GM18502 (cell line): ENCODE data around the gene PFKL.
"Not testable (repeated sequence)": the region's sequence is repeated elsewhere in the genome, so short reads cannot be mapped to it uniquely, and the experiment has no call there.

ENCODE experiments used
- ATAC-seq: cut with Tn5 transposase; IDR thresholded peaks from one replicate; pipeline ENCODE4 v1.9.1; 2021; ENCODE audit warnings: mild to moderate bottlenecking; ENCODE audit not compliant: unreplicated experiment, poor library complexity

The PFKL gene

DNA sequence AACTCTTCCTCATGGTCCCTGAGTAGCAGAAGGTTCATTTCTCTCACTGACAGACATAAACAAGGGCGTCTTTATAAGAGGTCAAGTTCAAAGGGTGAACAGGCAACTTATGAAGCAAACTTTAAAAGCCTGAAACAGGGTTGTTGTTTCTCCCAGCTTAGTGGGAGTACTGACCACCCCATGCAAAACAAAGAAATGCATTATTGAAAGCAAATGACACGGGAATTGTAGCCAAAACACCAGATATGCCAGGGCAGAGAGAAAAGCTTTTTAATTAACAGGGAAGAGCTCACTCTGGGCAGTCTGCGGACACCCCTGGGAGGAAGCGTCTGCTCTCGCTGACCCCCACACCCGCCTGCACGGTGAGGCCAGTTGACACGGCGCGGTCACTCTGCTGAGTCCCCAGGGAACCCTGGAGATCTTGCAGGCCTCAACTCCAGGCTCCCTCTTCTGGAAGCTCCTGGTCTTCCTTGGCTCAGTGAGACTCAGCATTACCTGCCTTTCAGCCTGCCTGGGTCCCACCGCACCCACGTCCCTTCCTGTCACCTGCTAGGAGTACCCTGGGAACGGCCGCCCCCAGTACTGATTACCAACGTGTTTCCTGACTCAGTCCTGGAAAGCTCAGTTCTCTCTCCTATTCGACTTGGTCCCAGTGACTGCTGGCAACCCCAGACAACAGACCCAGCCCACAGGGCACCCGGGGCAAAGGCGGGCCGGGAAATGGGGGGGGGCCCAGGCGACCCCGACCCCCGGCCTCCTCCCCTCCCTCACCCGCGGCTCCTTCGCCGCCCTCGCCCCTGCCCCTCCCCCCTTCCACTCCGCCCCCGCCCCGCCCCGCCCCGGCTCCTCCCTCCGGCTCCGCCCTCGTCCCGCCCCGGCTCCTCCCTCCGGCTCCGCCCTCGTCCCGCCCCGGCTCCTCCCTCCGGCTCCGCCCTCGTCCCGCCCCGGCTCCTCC lies 38.4 kb downstream of the PFKL start:
- no peak for ATAC-seq

DNA sequence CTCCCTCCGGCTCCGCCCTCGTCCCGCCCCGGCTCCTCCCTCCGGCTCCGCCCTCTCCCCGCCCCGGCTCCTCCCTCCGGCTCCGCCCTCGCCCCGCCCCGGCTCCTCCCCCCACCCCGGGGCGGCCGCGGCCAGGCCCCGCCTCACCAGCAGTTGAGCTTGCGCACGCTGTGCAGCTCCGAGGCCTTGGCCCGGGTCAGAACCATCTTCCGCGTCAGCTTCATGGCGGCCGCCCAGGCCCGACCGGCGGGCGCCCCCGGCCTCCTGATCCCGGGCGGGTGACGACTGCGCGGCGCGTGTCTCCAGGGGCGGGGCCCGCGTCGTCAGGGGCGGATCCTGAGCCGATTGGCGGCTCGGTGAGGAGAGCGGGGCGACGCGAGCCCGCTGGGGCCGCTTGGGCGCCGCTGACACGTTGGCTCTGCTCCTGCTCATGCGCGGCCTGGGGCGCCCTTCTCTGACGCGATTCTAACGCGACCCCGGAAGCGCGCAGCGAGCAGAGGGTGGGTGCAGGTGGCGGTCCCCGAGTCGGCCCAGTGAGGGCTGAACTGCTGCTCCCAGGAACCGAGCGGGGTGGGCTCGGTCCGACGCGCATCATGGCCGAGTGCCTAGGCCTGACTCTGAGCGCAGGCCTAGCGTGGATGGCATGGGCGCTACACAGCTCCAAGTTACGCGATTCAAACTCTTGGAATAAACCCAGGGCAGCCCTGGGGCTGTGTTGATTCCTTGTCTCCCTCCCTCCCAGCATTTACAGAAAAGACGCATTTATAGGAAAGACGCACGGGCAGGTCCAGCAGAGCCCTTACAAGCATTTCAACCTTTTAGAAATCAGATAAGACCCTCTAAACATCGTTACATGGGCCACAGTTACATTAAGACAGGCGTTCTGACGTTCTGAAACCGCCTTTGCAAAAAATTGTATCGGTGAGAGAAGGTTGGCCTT lies 39.4 kb downstream of the PFKL start, which contains the start of gene CFAP410:
TSS of gene CFAP410 (minus strand) at position 420 of the 940 bp plus-strand sequence. CDS start at position 224, 196 bp downstream.
- ATAC-seq, result peak; percentile 92

DNA sequence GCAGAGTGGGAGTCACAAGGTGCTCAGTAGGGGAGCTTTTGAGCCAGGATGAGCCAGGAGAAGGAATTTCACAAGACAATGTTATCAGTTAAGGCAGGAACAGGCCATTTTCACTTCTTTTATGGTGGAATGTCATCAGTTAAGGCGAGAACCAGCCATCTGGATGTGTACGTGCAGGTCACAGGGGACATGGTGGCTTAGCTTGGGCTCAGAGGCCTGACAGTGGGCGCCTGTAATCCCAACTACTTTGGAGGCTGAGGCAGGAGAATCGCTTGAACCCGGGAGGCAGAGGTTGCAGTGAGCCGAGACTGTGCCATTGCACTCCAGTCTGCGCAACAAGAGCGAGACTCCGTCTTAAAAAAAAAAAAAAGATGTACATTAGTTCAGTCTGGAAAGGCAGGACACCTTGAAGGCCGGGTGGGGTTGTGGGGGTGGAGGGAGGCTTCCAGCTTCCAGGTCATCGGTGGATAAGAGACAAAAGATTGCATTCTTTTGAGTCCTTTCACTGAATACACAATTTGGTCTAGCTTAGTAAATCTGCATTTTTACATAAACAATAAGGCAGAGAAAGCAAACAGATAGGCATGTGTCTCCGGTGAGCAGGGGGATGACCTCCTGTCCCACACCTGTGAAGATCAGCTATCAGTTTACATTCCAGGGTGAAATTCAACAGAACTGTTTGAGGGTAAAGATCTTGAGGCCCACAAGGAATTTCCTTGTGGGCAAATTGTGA lies 42.0 kb downstream of the PFKL start:
- not testable (repeated sequence) for ATAC-seq

DNA sequence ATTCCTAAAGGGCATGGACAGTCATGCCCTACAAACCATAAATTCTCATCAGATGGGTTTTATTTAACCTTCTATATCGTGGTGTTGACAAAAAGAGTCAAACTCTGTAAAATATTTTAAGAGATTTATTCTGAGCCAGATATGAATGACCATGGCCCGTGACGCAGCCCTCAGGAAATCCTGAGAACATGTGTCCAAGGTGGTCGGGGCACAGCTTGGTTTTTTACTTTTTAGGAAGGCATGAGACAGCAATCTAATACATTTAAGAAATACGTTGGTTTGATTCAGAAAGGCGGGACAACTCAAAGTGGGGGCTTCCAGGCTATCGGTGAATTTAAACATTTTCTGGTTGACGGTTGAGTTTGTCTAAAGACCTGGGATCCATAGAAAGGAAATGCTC lies 43.1 kb downstream of the PFKL start:
- not testable (repeated sequence) for ATAC-seq

DNA sequence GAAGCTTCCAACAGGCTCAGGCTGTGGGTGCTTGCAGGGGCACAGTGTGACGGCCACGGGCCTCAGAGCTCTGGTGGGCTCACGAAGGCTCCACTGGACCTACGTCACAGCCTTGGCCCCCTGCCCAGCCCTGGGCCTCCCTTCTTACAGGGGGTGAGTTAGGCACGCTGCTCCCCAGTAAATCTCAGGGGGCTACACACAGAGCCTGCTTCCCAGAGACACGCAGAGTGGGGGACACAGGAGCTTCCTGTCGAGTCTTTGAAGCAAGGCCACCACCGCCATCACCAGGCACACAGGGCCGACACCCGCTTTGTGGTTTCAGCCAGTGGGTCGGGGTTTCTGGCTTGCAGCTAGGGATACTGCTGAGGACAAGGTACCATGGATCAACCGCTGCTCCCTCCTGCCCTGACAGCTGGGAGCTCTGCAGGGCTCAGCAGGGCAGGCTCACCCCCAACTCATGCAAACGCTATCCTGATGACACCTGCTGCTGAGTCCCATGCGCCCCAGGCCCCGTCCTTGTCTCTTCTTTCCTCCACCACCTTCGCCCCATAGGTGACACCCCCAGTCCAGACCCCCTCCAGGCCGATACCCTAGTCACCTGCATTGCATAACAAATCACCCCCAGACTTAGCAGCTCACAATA lies 44.8 kb downstream of the PFKL start:
- no peak for ATAC-seq

DNA sequence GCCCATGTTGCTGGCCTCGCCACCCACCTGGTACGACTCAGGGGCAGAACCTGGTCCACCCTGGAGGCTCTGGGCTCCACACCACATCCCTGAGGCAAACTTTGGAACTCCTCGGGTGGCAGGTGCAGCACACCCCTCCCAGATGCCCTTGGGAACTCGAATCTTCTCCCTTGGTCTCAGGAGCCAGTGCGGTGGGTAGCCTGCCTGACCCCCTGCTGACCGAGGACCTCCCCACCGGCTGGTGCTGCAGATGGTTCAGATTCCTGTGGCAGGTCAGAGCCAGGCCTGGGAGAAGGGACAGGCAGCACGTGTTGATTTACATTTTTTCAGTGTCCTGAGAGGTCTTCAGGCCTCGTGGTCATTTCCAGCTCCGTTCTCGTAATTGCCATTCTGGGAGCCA lies 45.6 kb downstream of the PFKL start:
- ATAC-seq, result no peak

DNA sequence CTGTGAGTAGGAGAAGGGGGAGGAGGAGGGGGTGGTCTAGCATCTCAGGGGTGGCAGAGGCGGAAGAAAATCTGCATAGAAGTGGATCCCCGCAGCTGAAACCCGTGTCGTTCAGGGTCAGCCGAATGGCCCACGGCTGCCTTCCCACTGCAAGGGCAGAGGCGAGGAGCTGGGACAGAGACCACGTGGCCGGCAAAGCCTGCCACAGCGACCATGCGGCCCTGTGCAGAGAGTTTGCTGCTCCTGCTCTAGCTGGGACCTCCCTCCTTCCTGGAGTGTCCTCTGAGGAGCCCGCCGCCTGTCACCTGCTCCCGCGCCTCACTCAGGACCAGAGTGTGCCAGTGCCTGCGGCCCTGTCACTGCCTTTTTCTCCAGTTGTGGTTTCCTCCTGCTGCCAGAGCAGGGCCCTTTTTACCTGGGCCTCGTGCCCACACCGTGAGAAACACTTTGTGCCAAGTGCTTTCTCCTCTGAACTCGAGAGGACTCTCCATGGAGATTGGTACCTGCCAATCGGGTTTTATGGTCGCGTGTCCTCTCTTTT lies 48.1 kb downstream of the PFKL start:
- ATAC-seq, result no peak

DNA sequence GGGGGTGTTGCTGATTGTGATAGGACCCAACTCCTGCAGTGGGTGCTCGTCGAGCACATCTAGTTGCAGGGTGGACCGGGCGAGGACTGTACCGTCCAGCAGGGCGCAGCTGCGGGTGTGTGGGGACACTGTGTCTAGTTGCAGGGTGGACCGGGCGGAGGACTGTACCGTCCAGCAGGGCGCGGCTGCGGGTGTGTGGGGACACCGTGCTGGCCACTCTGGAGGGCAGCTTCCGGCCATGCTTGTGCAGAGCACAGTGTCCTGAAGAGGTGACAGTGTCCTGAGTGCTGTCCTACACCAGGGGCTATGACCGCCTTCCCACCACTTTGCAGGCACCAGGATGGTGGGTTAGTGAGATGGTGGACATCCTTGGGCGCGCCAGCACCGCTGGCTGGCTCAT lies 49.0 kb downstream of the PFKL start:
- ATAC-seq, result no peak

DNA sequence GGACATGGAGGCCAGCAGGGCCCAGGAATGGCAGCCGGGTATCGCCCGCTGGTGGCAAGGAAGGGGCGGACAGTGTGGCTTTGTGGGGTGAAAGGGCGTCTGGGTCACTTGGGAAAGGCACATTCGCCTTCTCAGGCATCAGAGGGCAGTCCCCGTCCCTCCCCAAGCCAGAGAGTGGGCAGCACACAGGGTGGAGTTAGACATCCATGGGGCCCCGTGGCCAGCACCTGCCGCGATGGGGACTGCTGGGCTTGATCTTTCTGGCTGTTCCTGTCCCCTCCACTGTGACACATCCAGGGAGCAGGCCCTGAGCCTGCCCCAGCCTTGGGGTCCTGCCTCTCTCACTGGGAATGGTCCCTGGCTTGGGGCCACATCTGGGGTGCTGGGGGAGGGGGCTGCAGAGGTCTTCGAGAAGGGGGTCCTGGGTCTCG lies 49.6 kb downstream of the PFKL start:
- no peak for ATAC-seq

DNA sequence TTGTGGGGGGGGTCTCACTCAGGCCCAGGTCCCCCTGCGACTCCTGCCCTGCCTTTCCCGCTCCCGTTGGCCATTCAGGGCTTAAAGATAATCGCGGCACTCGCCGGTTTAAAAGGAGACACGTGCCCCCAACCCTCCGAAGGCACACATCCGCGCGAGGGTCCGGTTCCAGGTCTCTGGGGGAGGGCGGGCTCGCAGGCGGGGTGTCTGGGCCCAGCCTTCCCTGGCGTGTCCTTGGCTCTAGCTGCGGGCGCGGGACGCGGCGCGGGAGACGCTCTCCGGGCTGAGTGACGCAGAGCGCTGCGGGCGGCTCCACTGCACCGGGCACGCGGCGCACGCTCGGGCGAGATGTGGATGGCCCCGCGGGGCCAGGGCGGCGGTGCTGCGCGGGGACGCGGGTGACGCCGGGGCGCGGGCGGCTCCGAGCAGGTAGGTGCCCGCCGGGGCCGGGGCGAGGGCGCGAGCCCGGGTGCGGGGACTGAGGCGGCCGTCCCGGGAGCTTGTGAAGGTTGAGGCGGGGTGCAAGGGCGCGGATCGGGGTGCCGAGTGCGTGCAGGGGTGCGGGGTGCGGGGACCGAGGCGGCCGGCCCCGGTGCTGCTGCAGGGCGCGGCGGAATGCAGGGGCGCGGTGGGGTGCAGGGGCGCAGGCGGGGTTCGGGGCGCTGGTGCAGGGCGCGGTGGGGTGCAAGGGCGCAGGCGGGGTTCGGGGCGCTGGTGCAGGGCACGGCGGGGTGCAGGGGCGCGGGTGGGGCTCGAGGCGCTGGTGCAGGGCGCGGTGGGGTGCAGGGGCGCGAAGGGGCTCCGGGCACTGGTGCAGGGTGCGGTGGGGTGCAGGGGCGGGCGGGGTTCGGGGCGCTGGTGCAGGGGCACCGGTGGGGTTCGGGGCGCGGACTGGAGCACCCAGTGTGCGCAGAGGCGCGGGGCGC lies 50.3 kb downstream of the PFKL start:
- no peak for ATAC-seq

DNA sequence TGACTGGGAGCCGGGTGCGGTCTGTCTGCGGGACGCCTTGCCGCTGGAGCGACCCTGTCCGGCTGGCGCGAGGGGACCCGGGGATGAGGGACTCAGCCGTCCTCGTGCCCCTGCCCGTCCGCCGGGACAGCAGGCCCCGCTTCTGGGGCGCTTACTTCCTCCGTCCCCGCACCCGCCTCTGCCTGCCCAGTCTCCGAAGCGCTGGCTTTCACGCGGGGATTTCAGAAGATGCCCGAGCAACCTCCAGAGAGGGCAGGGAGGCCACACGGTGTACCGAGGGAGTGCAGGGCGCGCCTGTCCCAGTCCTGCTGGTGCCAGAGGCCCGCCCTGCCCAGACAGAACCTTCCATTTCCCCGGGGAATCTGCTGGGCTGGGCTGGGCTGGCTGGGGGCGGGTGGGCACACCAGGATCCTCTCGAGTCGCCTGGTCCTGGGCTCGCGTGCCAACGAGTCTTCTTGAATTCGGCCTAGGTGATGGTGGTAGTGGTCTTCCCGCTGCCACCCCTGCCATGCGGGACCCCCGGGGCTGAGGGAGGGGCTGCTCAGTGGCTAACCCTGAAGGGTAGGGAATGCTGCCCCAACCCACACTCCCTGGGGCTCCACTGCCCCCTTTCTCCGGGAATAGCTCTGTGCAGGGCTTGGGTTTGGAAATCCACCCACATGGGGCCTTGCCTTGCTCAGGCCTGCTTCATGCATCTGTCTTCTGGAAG lies 51.1 kb downstream of the PFKL start:
- no peak for ATAC-seq

DNA sequence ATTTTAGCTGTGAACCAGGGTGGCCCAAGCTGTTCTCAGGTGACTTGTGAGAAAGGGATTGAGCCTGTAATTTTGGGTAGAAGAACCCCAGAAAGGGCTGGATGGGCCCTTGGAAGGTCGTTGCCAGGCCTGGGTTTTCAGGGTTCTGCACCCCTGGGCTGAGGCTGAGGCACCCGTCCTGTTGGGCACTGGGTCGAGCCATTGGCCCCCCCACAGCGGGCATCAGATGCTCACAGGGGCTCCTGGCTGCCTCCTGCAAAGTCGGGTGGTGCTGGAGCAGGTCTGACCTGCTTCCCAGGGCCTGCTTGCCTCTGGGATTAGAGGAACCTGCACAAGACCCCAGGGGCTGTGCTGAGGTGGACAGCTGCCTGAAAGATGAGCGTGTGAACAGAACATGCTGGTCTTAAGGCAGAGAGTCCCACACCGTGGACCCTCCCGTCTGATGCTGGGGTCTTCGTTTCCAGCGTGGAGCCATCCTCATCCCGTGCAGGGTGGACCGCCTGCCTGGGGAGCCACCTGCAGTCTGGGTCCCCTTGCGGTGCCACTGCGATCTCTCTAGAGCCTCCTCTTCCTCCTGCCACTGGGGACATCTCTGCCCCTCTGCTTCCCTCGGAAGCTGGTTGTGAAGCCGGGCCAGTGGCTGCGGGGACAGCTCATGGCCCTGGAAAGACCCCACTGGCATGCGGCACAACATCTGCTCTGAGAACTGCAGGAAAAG lies 51.8 kb downstream of the PFKL start:
- no peak for ATAC-seq

DNA sequence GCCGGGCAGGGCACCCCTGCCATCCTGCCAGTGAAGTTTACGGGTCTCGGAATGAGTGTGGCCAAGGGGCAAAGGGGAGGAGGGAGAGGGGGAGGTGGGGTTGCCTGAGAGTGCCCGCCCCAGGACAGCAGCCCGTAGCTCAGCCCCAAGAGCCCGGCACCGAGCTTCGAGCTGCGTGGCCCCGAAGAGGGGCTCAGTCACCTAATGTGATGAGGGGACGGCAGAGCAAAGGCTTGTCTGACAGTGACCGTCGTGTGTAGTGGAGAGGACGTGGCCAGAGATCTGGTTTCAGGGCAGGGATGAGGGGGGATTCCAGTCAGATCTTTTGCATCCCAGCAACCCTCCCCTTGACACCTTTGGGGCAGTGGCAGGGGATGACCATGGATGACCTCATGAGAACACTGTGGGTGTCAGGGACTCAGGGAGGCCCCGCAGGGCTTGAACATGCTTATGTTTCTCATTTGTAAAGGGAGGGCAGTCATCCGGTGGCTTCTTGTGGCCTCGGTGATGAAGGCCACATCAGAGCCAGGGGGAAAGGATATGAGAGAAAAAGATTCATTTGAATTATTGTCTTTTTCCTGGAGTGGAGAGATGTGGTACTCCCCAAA lies 52.5 kb downstream of the PFKL start:
- no peak for ATAC-seq

DNA sequence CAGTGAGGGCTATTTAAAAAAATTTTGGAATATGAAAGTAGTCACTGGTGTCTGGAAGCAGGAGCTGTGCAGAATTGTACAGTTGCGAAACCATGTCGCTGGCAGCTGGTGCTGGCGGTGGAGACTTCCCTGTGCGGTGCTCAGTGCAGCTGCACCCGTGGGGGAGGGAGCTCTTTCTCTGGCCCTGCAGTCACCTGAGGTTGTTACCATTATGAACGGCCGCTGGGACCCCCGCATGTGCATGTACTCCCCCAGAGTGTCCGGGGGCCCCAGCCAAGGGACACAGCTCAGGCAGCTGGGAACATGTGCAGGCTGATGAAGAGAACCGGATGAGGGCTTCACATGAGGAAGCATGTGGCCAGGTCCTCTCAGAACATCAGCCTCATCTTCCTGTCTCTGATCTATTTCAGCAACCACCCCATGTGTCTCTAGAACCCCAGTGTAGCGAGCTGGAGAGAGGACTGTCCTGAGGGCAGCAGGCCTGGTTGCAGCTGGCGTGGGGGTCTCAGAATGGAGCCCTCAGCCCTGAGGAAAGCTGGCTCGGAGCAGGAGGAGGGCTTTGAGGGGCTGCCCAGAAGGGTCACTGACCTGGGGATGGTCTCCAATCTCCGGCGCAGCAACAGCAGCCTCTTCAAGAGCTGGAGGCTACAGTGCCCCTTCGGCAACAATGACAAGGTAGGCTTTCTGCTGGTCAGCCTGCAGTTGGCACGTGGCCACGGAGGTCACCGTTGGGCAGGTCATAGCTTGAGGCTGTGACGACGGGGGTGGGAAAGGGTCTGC lies 53.5 kb downstream of the PFKL start, which contains the start of gene TRPM2:
TSS of gene TRPM2 (plus strand) at position 431 of the 780 bp plus-strand sequence. CDS start at position 511, 80 bp downstream.
- ATAC-seq, result peak; percentile 50

DNA sequence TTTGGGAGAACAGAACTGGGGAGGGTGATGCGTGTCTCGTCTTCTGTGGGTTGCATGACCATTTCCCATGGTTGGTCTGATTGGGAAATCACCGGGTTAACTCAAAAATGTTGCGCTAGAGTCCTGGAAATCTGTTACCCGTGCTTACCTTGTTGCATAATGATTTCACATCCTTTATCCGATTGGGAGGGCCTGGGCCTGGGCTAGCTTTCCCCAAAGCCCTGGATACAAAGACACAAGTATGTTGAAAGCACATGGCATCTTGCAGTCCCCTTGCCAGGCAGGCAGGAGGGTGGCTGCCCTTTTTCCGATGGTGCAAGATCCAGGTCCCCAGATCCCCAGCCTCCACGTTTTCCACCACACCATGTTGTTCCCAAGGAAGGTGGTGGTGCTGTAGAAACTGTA lies 54.1 kb downstream of the PFKL start:
- ATAC-seq, result peak; percentile 24
